Measurements from ENCODE around the gene CCT8.

GRCh38 chr21:29055080-29055479 lies 18.4 kb downstream of the CCT8 start:
- no peak for TF ChIP-seq CTCF (IDR thresholded peaks at IDR 0.05; ENCODE audit: poor library complexity, severe bottlenecking)
- TF ChIP-seq POLR2AphosphoS5 (IDR thresholded peaks at IDR 0.05), result no peak

Measured in neural cell (in vitro differentiated cells).